Neural crest cell (in vitro differentiated cells): ENCODE measurements around the gene RNF212. TPM values are rescaled to one million over a fixed set of nuclear protein-coding genes. Genes with fewer than 3 reads are reported as not detected.

Experiments used
- DNase-seq: peaks from one replicate; pipeline ENCODE4 v3.0.0; 2021; ENCODE audit warnings: low read depth, mixed read lengths, low spot score
- H3K27ac Mint-ChIP-seq: one replicate; pipeline ENCODE4 v1.8.0; 2021; ENCODE audit warnings: mild to moderate bottlenecking, mixed read lengths; ENCODE audit not compliant: unreplicated experiment
- H3K27me3 Mint-ChIP-seq: 2 replicates; pipeline ENCODE4 v1.8.0; 2021; ENCODE audit warnings: low read depth, mild to moderate bottlenecking, mixed read lengths
- H3K36me3 Mint-ChIP-seq: 2 replicates; pipeline ENCODE4 v1.8.0; 2021; ENCODE audit warnings: low read depth, mild to moderate bottlenecking, mixed read lengths
- H3K4me1 Mint-ChIP-seq: 2 replicates; pipeline ENCODE4 v1.8.0; 2021; ENCODE audit warnings: mixed read lengths
- H3K4me3 Mint-ChIP-seq: one replicate; pipeline ENCODE4 v1.8.0; 2021; ENCODE audit warnings: mild to moderate bottlenecking, mixed read lengths
- H3K9me3 Mint-ChIP-seq: 2 replicates; pipeline ENCODE4 v1.8.0; 2021; ENCODE audit warnings: mixed read lengths
- CTCF ChIP-seq: fragments of 200-600 bp; sonication (generic); conservative IDR thresholded peaks from 2 replicates; pipeline ENCODE4 v1.5.0; 2021; ENCODE audit warnings: antibody characterized with exemption, mild to moderate bottlenecking
- long read RNA-seq: library from polyadenylated mRNA; unstranded; transcript quantifications from one replicate; pipeline ENCODE4 v2.0.0, GENCODE V29; 2020
- total RNA-seq: library from RNA; stranded (reverse); gene quantifications from 2 replicates; pipeline ENCODE4 v1.2.1, GENCODE V29; 2021

The RNF212 gene
- 2.7 and 5.0 TPM in 2 replicates for total RNA-seq
- long read RNA-seq, result 0 reads

- Mint-ChIP-seq H3K36me3 (no peaks in the 10 kb centered on the region), H3K27me3 (peaks cover 68% of the 10 kb centered on the region), H3K4me3 (peak within 1 kb of the TSS; percentile 38), H3K27ac (no peak within 1 kb of the TSS), H3K9me3 (no peaks in the 10 kb centered on the region), H3K4me1 (peaks cover 9% of the 10 kb centered on the region)
- DNase-seq, result peak; percentile 14
- TF ChIP-seq CTCF, result no peak
Measured at GRCh38 chr4:1113311-1114009, at the start of gene RNF212. TSS of gene RNF212 (minus strand) at chr4:1113564. CDS start at chr4:1113464, 100 bp downstream.

GRCh38 chr4:1160351-1160750 lies 47.0 kb upstream of the RNF212 start:
- peaks cover 3% of the 10 kb centered on the region for H3K36me3 Mint-ChIP-seq
- TF ChIP-seq CTCF, result no peak
- H3K4me3 Mint-ChIP-seq, result no peak overlapping the region
- DNase-seq, result no peak
- peaks cover 47% of the 10 kb centered on the region for H3K27me3 Mint-ChIP-seq
- peaks cover 11% of the 10 kb centered on the region for H3K9me3 Mint-ChIP-seq
- no peaks in the 10 kb centered on the region for H3K4me1 Mint-ChIP-seq
- no peak overlapping the region for H3K27ac Mint-ChIP-seq

- no peak for DNase-seq
- H3K27me3 Mint-ChIP-seq, result peaks cover 61% of the 10 kb centered on the region
- no peak overlapping the region for H3K27ac Mint-ChIP-seq
- no peak overlapping the region for H3K4me3 Mint-ChIP-seq
- H3K9me3 Mint-ChIP-seq, result peaks cover 6% of the 10 kb centered on the region
- no peak for TF ChIP-seq CTCF
- no peaks in the 10 kb centered on the region for H3K4me1 Mint-ChIP-seq
- H3K36me3 Mint-ChIP-seq, result peaks cover 3% of the 10 kb centered on the region
Measured at GRCh38 chr4:1156069-1156468, 42.7 kb upstream of the RNF212 start.

- Mint-ChIP-seq H3K36me3 (peaks cover 3% of the 10 kb centered on the region), H3K9me3 (peaks cover 6% of the 10 kb centered on the region), H3K4me3 (no peak overlapping the region), H3K27ac (no peak overlapping the region), H3K27me3 (peaks cover 59% of the 10 kb centered on the region), H3K4me1 (no peaks in the 10 kb centered on the region)
- no peak for DNase-seq
- no peak for TF ChIP-seq CTCF
Measured at GRCh38 chr4:1155314-1155713, 42.0 kb upstream of the RNF212 start.

- Mint-ChIP-seq H3K36me3 (peaks cover 3% of the 10 kb centered on the region), H3K4me3 (no peak overlapping the region), H3K4me1 (no peaks in the 10 kb centered on the region), H3K27ac (no peak overlapping the region), H3K9me3 (peaks cover 6% of the 10 kb centered on the region), H3K27me3 (peaks cover 59% of the 10 kb centered on the region)
- no peak for TF ChIP-seq CTCF
- DNase-seq, result no peak
Measured at GRCh38 chr4:1154523-1155182, 41.3 kb upstream of the RNF212 start.
